ENCODE data around the gene PDZK1IP1.
"Not testable (repeated sequence)": the region's sequence is repeated elsewhere in the genome, so short reads cannot be mapped to it uniquely, and the experiment has no call there.

The PDZK1IP1 gene

GRCh38 chr1:47212636-47213229, 22.9 kb upstream of the PDZK1IP1 start:
- Mint-ChIP-seq H3K4me1 (ENCODE audit: low read depth) (no peaks in the 10 kb centered on the region), H3K4me3 (no peak overlapping the region), H3K36me3 (ENCODE audit: low read depth) (no peaks in the 10 kb centered on the region), H3K9me3 (no peaks in the 10 kb centered on the region), H3K27ac (no peak overlapping the region), H3K27me3 (no peaks in the 10 kb centered on the region)

DNA sequence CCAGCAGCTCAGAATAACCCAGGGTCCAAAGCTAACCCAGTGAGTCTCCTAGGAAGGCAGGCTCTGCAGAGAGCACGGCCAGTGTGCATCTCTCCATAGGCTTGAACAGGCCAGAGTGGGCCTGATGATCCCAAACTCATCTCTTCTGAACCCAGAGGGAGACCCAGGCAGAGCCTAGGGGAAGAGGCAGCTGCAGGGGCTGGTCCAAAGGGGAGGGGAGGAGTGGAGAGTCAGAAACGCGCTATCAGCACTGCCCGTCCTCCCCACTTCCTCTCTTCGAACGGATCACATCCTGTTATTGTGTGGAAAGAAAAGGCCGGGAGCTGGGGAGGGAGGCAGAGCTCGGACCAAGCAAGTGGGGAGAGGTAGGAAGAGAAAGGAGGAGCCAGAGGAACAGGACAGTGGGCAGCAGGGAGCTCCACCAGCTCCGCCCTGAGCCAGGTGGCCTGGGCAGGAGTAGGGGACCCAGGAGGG, 22.0 kb upstream of the PDZK1IP1 start:
- Mint-ChIP-seq H3K36me3 (ENCODE audit: low read depth) (no peaks in the 10 kb centered on the region), H3K4me3 (no peak overlapping the region), H3K27ac (no peak overlapping the region), H3K4me1 (ENCODE audit: low read depth) (no peaks in the 10 kb centered on the region), H3K27me3 (no peaks in the 10 kb centered on the region), H3K9me3 (no peaks in the 10 kb centered on the region)

- H3K4me1 Mint-ChIP-seq (ENCODE audit: low read depth), result no peaks in the 10 kb centered on the region
- no peaks in the 10 kb centered on the region for H3K9me3 Mint-ChIP-seq
- no peak overlapping the region for H3K27ac Mint-ChIP-seq
- no peak overlapping the region for H3K4me3 Mint-ChIP-seq
- peaks cover 5% of the 10 kb centered on the region for H3K27me3 Mint-ChIP-seq
- H3K36me3 Mint-ChIP-seq (ENCODE audit: low read depth), result no peaks in the 10 kb centered on the region
Observed at GRCh38 chr1:47210666-47211065, 20.8 kb upstream of the PDZK1IP1 start.

DNA sequence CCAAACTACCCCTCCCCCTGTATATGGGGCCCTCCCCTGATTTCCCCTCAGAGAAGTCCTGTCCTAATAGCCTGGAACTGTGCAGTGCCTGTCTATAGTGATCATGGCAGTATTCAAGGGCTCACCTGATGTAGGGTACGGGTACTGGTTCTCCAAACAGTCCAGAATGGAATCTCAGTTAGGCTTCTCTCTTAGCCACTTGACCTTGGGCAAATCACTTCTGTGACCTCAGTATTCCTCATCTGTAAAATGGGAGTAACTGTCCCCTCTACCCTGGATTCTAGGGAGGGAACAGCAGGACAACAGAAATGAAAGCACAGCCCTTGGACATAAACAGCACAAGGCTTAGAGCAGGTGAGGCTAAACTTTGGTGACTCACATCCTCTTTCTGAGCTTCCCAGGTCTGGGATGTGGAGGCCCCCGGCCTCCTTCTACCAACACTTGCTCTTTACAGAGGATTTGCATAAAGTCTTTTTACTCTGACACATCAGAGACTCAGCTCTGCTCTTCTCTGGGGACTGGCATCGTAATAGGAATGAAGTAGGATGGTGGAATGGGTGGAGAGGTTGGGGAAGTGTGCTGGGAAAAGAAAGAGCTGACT, 20.0 kb upstream of the PDZK1IP1 start:
- no peaks in the 10 kb centered on the region for H3K4me1 Mint-ChIP-seq (ENCODE audit: low read depth)
- peaks cover 5% of the 10 kb centered on the region for H3K27me3 Mint-ChIP-seq
- no peak overlapping the region for H3K27ac Mint-ChIP-seq
- H3K9me3 Mint-ChIP-seq, result no peaks in the 10 kb centered on the region
- no peak overlapping the region for H3K4me3 Mint-ChIP-seq
- no peaks in the 10 kb centered on the region for H3K36me3 Mint-ChIP-seq (ENCODE audit: low read depth)

DNA sequence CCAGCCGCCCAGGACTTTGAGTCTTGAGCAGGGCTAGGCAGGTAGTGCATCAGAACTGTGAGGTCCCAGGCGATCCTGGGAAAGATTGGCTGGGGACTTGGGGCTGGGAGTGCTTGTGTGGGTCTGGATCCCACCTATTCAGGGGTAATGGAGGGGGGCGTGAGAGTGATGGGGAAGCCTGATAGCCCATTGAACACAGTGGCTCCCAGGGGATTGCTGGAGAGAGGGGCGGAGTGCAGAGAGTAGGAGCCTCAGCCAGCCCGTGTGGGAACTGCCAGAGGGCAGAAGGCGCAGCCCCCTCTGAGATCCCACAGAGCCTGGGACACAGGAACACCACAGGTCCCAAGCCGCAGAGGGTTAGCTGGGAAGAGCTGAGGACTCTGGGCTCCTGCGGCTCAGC, 19.3 kb upstream of the PDZK1IP1 start:
- Mint-ChIP-seq H3K4me3 (no peak overlapping the region), H3K9me3 (no peaks in the 10 kb centered on the region), H3K4me1 (ENCODE audit: low read depth) (no peaks in the 10 kb centered on the region), H3K27ac (no peak overlapping the region), H3K36me3 (ENCODE audit: low read depth) (no peaks in the 10 kb centered on the region), H3K27me3 (peaks cover 11% of the 10 kb centered on the region)

DNA sequence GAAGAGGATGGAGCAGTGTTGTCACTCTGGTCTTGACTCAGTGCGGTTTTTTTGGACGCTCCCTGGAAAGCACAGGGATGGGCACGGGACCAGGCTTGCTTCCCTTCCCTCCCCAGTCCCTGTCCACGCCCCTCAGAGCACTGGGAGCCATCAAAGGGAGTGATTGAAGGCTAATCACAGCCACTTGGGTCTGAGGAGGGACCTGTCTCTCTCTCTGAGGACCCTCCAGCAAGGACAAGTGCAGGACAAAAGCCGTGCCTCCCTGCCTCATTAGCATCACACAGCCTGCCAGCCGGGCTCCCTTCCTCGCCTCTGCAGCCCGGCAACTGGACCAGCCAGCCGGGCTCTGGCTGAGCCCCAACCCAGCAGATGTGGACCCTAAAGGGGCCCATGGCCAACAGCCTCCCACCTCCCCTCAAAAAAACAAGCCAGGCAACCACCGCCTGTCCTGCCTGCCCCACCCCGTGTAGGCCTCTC, 18.6 kb upstream of the PDZK1IP1 start:
- Mint-ChIP-seq H3K27ac (no peak overlapping the region), H3K27me3 (peaks cover 17% of the 10 kb centered on the region), H3K36me3 (ENCODE audit: low read depth) (no peaks in the 10 kb centered on the region), H3K9me3 (no peaks in the 10 kb centered on the region), H3K4me3 (no peak overlapping the region), H3K4me1 (ENCODE audit: low read depth) (no peaks in the 10 kb centered on the region)

- no peaks in the 10 kb centered on the region for H3K9me3 Mint-ChIP-seq
- H3K27ac Mint-ChIP-seq, result no peak overlapping the region
- peaks cover 23% of the 10 kb centered on the region for H3K27me3 Mint-ChIP-seq
- no peaks in the 10 kb centered on the region for H3K36me3 Mint-ChIP-seq (ENCODE audit: low read depth)
- no peaks in the 10 kb centered on the region for H3K4me1 Mint-ChIP-seq (ENCODE audit: low read depth)
- H3K4me3 Mint-ChIP-seq, result no peak overlapping the region
Observed at GRCh38 chr1:47207803-47208373, 18.1 kb upstream of the PDZK1IP1 start.

GRCh38 chr1:47205918-47206317, 16.1 kb upstream of the PDZK1IP1 start:
- Mint-ChIP-seq H3K4me1 (ENCODE audit: low read depth) (no peaks in the 10 kb centered on the region), H3K4me3 (no peak overlapping the region), H3K9me3 (no peaks in the 10 kb centered on the region), H3K27ac (no peak overlapping the region), H3K27me3 (peaks cover 28% of the 10 kb centered on the region), H3K36me3 (ENCODE audit: low read depth) (no peaks in the 10 kb centered on the region)

DNA sequence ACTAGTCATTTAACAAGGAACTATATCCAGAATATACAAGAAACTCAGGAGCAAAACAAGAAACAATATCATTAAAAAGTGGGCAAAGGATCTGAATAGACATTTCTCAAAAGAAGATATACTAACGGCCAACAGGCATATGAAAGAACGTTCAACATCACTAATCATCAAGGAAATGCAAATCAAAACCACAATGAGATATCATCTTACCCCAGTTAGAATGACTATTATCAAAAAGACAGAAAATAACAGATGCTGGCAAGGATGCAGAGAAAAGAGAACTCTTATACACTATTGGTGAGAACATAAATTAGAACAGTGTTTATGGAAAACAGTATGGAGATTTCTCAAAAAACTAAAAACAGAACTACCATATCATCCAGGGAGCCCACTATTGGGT, 13.7 kb upstream of the PDZK1IP1 start:
- not testable (repeated sequence) for H3K9me3 Mint-ChIP-seq; H3K36me3 Mint-ChIP-seq (ENCODE audit: low read depth); H3K4me1 Mint-ChIP-seq (ENCODE audit: low read depth); H3K27ac Mint-ChIP-seq; H3K4me3 Mint-ChIP-seq
- peaks cover 45% of the 10 kb centered on the region for H3K27me3 Mint-ChIP-seq

- Mint-ChIP-seq H3K9me3 (no peaks in the 10 kb centered on the region), H3K27ac (no peak overlapping the region), H3K4me1 (ENCODE audit: low read depth) (no peaks in the 10 kb centered on the region), H3K36me3 (ENCODE audit: low read depth) (no peaks in the 10 kb centered on the region), H3K4me3 (no peak overlapping the region), H3K27me3 (peaks cover 49% of the 10 kb centered on the region)
Observed at GRCh38 chr1:47201179-47201578, 11.3 kb upstream of the PDZK1IP1 start.

DNA sequence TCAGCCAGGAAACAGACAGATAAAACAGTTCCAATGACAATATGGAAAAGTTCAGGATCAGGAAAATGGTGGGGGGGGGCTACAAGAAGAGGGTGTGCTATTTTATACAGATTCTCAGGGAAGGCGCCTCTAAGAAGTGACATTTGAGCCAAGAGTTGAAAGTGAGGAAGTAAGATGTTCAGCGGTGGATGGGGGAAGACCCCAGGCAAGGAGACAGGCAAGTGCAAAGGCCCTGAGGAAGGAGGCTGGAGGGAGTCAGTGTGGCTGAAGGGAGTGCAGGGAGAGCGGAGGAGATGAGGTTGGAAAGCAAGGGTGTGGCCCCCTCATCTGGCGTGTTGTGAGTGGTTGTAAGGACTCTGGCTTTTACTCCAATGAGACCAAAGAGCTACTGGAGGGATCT, 8.4 kb upstream of the PDZK1IP1 start:
- Mint-ChIP-seq H3K36me3 (ENCODE audit: low read depth) (no peaks in the 10 kb centered on the region), H3K4me1 (ENCODE audit: low read depth) (no peaks in the 10 kb centered on the region), H3K27ac (no peak overlapping the region), H3K9me3 (no peaks in the 10 kb centered on the region), H3K4me3 (no peak overlapping the region), H3K27me3 (peaks cover 40% of the 10 kb centered on the region)

GRCh38 chr1:47196622-47197021, 6.8 kb upstream of the PDZK1IP1 start:
- no peak overlapping the region for H3K4me3 Mint-ChIP-seq
- H3K9me3 Mint-ChIP-seq, result no peaks in the 10 kb centered on the region
- H3K36me3 Mint-ChIP-seq (ENCODE audit: low read depth), result no peaks in the 10 kb centered on the region
- peaks cover 36% of the 10 kb centered on the region for H3K27me3 Mint-ChIP-seq
- H3K4me1 Mint-ChIP-seq (ENCODE audit: low read depth), result no peaks in the 10 kb centered on the region
- no peak overlapping the region for H3K27ac Mint-ChIP-seq

GRCh38 chr1:47195981-47196380, 6.1 kb upstream of the PDZK1IP1 start:
- H3K36me3 Mint-ChIP-seq (ENCODE audit: low read depth); H3K4me3 Mint-ChIP-seq; H3K27ac Mint-ChIP-seq; H3K4me1 Mint-ChIP-seq (ENCODE audit: low read depth); H3K9me3 Mint-ChIP-seq: not testable (repeated sequence)
- H3K27me3 Mint-ChIP-seq, result peaks cover 31% of the 10 kb centered on the region

GRCh38 chr1:47194311-47194710, 4.5 kb upstream of the PDZK1IP1 start:
- H3K9me3 Mint-ChIP-seq, result no peaks in the 10 kb centered on the region
- H3K4me1 Mint-ChIP-seq (ENCODE audit: low read depth), result no peaks in the 10 kb centered on the region
- H3K27me3 Mint-ChIP-seq, result peaks cover 23% of the 10 kb centered on the region
- no peak overlapping the region for H3K27ac Mint-ChIP-seq
- H3K36me3 Mint-ChIP-seq (ENCODE audit: low read depth), result no peaks in the 10 kb centered on the region
- no peak overlapping the region for H3K4me3 Mint-ChIP-seq

DNA sequence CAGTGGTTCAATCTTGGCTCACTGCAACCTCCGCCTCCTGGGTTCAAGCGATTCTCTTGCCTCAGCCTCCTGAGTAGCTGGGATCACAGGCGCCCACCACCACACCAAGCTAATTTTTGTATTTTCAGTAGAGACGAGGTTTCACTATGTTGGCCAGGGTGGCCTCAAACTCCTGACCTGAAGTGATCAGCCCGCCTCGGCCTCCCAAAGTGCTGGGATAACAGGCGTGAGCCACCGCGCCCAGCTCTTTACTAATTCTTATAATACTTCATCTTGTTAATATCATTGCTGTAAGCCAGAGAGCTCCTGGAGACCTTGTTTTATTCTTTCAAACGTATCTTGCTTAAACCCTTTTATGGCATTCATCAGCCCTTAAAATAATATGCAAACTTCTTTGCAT, 3.7 kb upstream of the PDZK1IP1 start:
- not testable (repeated sequence) for H3K36me3 Mint-ChIP-seq (ENCODE audit: low read depth); H3K27ac Mint-ChIP-seq; H3K4me3 Mint-ChIP-seq; H3K9me3 Mint-ChIP-seq; H3K4me1 Mint-ChIP-seq (ENCODE audit: low read depth)
- peaks cover 15% of the 10 kb centered on the region for H3K27me3 Mint-ChIP-seq
